OCI-LY7 (cell line): ENCODE measurements around the gene TAAR2. TPM values are rescaled to one million over a fixed set of nuclear protein-coding genes. Genes with fewer than 3 reads are reported as not detected.

ENCODE experiments used
- BruUV-seq: library from RNA; stranded (reverse); fragments of 400-500 nt; replicated peaks from 2 replicates; lab custom pipeline; 2021; lab: Mats Ljungman, UMichigan
- CTCF ChIA-PET: fragments of 300-600 bp; sonication (Branson Sonifier 250); formaldehyde crosslinking; loops from one replicate; lab custom pipeline; 2022; ENCODE audit warnings: antibody characterized with exemption; ENCODE audit not compliant: unreplicated experiment; lab: Charles Lee
- POLR2A ChIA-PET: fragments of 300-600 bp; sonication (Branson Sonifier 250); formaldehyde crosslinking; loops from one replicate; lab custom pipeline; 2022; ENCODE audit warnings: antibody characterized with exemption; lab: Charles Lee
- DNase-seq: peaks from one replicate; pipeline ENCODE4 v3.0.0-alpha.2; 2015; ENCODE audit warnings: low spot score
- H2AFZ ChIP-seq: fragments of 200-600 bp; sonication (generic), shearing (Covaris generic); 2 replicates; pipeline ENCODE4 v1.6.1; 2014; ENCODE audit warnings: mild to moderate bottlenecking, antibody characterized with exemption, low read length, moderate library complexity
- H3K27ac ChIP-seq: fragments of 200-600 bp; sonication (generic); 2 replicates; pipeline ENCODE4 v1.5.1; 2014; ENCODE audit warnings: mixed run types, low read depth, mild to moderate bottlenecking, moderate library complexity, low read length, inconsistent platforms; ENCODE audit not compliant: poor library complexity, severe bottlenecking
- H3K36me3 ChIP-seq: fragments of 200-600 bp; sonication (generic); 2 replicates; pipeline ENCODE4 v1.6.1; 2014; ENCODE audit warnings: mild to moderate bottlenecking, antibody characterized with exemption, low read length, moderate library complexity, mixed read lengths; ENCODE audit not compliant: insufficient read depth
- H3K4me1 ChIP-seq: fragments of 200-600 bp; sonication (generic); 2 replicates; pipeline ENCODE4 v1.5.1; 2014; ENCODE audit warnings: mild to moderate bottlenecking, low read length; ENCODE audit not compliant: insufficient read depth, poor library complexity, severe bottlenecking
- H3K4me2 ChIP-seq: fragments of 200-600 bp; sonication (generic); 2 replicates; pipeline ENCODE4 v1.6.1; 2014; ENCODE audit warnings: mild to moderate bottlenecking, low read length
- H3K4me3 ChIP-seq: fragments of 200-600 bp; sonication (generic); 2 replicates; pipeline ENCODE4 v1.5.1; 2014; ENCODE audit warnings: mild to moderate bottlenecking, low read depth, low read length; ENCODE audit not compliant: poor library complexity, severe bottlenecking
- H3K79me2 ChIP-seq: fragments of 200-600 bp; sonication (generic); 2 replicates; pipeline ENCODE4 v1.6.1; 2016; ENCODE audit warnings: low read depth, mild to moderate bottlenecking, low read length, moderate library complexity, mixed read lengths; ENCODE audit not compliant: insufficient read depth
- H3K9me2 ChIP-seq: fragments of 200-600 bp; sonication (generic); 2 replicates; pipeline ENCODE4 v1.6.1; 2016; ENCODE audit warnings: mild to moderate bottlenecking, low read length, mixed read lengths; ENCODE audit not compliant: insufficient read depth
- H3K9me3 ChIP-seq: fragments of 200-600 bp; sonication (generic); 2 replicates; pipeline ENCODE4 v1.6.1; 2014; ENCODE audit warnings: mild to moderate bottlenecking, mixed run types, low read length, mixed read lengths
- H4K20me1 ChIP-seq: fragments of 200-600 bp; sonication (generic); 2 replicates; pipeline ENCODE4 v1.6.1; 2014; ENCODE audit warnings: mild to moderate bottlenecking, antibody characterized with exemption, low read length, moderate library complexity, mixed read lengths; ENCODE audit not compliant: insufficient read depth
- EZH2phosphoT487 ChIP-seq: fragments of 200-600 bp; sonication (generic); IDR thresholded peaks from 2 replicates; pipeline ENCODE4 v1.6.1; 2018; ENCODE audit warnings: low read depth, borderline replicate concordance, mild to moderate bottlenecking, mixed run types, antibody characterized with exemption, low read length, moderate library complexity, mixed read lengths
- intact Hi-C: fragments of 100-400 bp; cut with micrococcal nuclease; formaldehyde crosslinking; loops from one replicate; pipeline ENCODE4 v1.10.0; 2022; ENCODE audit not compliant: unreplicated experiment
- total RNA-seq, 2 experiments: library from RNA; depleted of rRNA in 1 of 2; stranded (reverse); fragments of >200 nt in 1 of 2; shearing (Covaris generic) in 1 of 2; gene quantifications; 2 replicates each; pipeline ENCODE4 v1.2.3, GENCODE V29; 2014 to 2022
- TF ChIP-seq, protein P1 (sequence below): fragments of 200-600 bp; sonication (generic); conservative IDR thresholded peaks from 2 replicates; pipeline ENCODE4 v1.5.1; 2014; ENCODE audit warnings: mild to moderate bottlenecking, antibody characterized with exemption, low read length, moderate library complexity, mixed read lengths

Gene TAAR2
- total RNA-seq, 2 experiments from 2014 or later: not detected

DNA sequence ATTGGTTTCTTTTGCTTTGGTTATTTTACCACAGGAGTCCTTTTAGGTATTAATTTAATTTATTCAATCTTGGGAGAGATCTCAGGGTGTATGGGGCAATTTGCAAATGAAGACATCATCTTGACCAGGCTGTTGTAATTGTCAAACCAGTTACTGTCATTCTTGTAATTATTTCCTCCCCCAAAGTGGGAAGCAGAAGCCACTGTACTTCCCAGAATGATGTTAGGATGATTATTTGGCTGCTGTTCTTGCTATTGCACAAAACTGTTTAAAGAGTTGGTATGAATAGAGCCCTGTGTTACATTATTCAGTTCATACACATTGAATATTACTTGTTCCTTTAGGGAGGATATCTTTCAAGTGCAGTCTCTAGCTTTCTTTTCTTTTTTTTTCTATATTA lies 52.3 kb downstream of the TAAR2 start:
- no peak for DNase-seq
- no peak overlapping the region for H3K27ac ChIP-seq
- intact Hi-C loops: no loop called here
- H3K36me3 ChIP-seq: no peaks in the 10 kb centered on the region
- TF ChIP-seq, protein P1, sequence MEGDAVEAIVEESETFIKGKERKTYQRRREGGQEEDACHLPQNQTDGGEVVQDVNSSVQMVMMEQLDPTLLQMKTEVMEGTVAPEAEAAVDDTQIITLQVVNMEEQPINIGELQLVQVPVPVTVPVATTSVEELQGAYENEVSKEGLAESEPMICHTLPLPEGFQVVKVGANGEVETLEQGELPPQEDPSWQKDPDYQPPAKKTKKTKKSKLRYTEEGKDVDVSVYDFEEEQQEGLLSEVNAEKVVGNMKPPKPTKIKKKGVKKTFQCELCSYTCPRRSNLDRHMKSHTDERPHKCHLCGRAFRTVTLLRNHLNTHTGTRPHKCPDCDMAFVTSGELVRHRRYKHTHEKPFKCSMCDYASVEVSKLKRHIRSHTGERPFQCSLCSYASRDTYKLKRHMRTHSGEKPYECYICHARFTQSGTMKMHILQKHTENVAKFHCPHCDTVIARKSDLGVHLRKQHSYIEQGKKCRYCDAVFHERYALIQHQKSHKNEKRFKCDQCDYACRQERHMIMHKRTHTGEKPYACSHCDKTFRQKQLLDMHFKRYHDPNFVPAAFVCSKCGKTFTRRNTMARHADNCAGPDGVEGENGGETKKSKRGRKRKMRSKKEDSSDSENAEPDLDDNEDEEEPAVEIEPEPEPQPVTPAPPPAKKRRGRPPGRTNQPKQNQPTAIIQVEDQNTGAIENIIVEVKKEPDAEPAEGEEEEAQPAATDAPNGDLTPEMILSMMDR: no peak
- TF ChIP-seq EZH2phosphoT487: no peak
- no peaks in the 10 kb centered on the region for H3K9me3 ChIP-seq
- BruUV-seq: no TSS peak
- no peak overlapping the region for H2AFZ ChIP-seq
- H4K20me1 ChIP-seq: no peaks in the 10 kb centered on the region
- ChIA-PET CTCF (no interaction called here), POLR2A (interaction anchor here (0.6 to 1.2 kb wide), 2 partner anchors 10 to 31 kb away, joined by 3 to 5 read pairs; no protein-coding TSS in a partner anchor)
- no peak overlapping the region for H3K4me3 ChIP-seq
- no peaks in the 10 kb centered on the region for H3K9me2 ChIP-seq
- H3K4me1 ChIP-seq: no peaks in the 10 kb centered on the region
- no peak overlapping the region for H3K4me2 ChIP-seq
- H3K79me2 ChIP-seq: no peaks in the 10 kb centered on the region

DNA sequence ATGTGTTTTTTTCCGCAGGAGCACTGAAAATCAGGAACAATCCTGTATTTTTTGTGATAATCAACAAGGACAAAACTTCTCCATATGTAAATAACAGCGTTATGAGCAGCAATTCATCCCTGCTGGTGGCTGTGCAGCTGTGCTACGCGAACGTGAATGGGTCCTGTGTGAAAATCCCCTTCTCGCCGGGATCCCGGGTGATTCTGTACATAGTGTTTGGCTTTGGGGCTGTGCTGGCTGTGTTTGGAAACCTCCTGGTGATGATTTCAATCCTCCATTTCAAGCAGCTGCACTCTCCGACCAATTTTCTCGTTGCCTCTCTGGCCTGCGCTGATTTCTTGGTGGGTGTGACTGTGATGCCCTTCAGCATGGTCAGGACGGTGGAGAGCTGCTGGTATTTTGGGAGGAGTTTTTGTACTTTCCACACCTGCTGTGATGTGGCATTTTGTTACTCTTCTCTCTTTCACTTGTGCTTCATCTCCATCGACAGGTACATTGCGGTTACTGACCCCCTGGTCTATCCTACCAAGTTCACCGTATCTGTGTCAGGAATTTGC lies 53.8 kb downstream of the TAAR2 start, which contains the start of gene TAAR6:
TSS of gene TAAR6 (plus strand) at position 102 of the 557 bp plus-strand sequence. CDS start at position 102, 0 bp downstream.
- no peaks in the 10 kb centered on the region for H3K4me1 ChIP-seq
- TF ChIP-seq EZH2phosphoT487: no peak
- no peak within 1 kb of the TSS for H3K4me2 ChIP-seq
- no peak for DNase-seq
- POLR2A ChIA-PET: no interaction called here
- intact Hi-C loops: no loop called here
- no peaks in the 10 kb centered on the region for H4K20me1 ChIP-seq
- no peaks in the 10 kb centered on the region for H3K79me2 ChIP-seq
- no peaks in the 10 kb centered on the region for H3K9me2 ChIP-seq
- H3K4me3 ChIP-seq: no peak within 1 kb of the TSS
- no peak within 1 kb of the TSS for H2AFZ ChIP-seq
- CTCF ChIA-PET: no interaction called here
- no peaks in the 10 kb centered on the region for H3K36me3 ChIP-seq
- H3K27ac ChIP-seq: no peak within 1 kb of the TSS
- no peaks in the 10 kb centered on the region for H3K9me3 ChIP-seq
- BruUV-seq: no TSS peak

DNA sequence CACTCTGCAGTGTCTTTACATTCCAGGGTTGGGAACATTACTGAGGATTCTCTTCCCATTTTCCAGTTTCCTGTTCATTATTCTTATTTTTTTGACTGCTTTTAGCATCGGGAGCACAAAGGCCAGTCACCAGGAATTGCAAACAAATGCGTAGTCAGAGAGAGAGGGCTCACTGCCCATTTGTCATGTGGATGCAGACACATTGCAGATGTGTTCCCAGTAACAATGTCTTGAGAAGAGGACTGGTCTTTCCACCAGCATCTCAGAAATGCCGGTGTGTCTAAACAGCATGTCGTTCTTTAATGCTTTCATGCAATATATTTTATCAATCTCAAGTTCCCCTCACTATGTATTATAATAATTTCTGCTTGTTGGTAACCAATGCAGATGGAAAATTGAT lies 54.9 kb downstream of the TAAR2 start:
- Histone ChIP-seq H3K4me3 (no peak overlapping the region), H3K79me2 (no peaks in the 10 kb centered on the region), H3K36me3 (no peaks in the 10 kb centered on the region), H3K4me2 (no peak overlapping the region), H2AFZ (no peak overlapping the region), H3K9me2 (no peaks in the 10 kb centered on the region), H3K27ac (no peak overlapping the region), H3K9me3 (no peaks in the 10 kb centered on the region), H4K20me1 (no peaks in the 10 kb centered on the region), H3K4me1 (no peaks in the 10 kb centered on the region)
- ChIA-PET CTCF (no interaction called here), POLR2A (no interaction called here)
- no peak for TF ChIP-seq EZH2phosphoT487
- TF ChIP-seq, protein P1: no peak
- intact Hi-C loops: no loop called here
- DNase-seq: no peak
- BruUV-seq: no TSS peak
